Mesendoderm (in vitro differentiated cells): ENCODE measurements around the gene TEF.

Experiments used
- DNase-seq: peaks from one replicate; pipeline ENCODE4 v3.0.0; 2013
- H2AK5ac ChIP-seq: 2 replicates; pipeline ENCODE4 v1.6.1; 2013; ENCODE audit warnings: low read length, inconsistent platforms
- H2BK120ac ChIP-seq: 2 replicates; pipeline ENCODE4 v1.6.1; 2013; ENCODE audit warnings: low read depth, mild to moderate bottlenecking, low read length, moderate library complexity, mixed read lengths
- H2BK15ac ChIP-seq: replicated peaks from 2 replicates; pipeline ENCODE4 v1.6.1; 2013; ENCODE audit warnings: low read depth, mild to moderate bottlenecking, moderate library complexity
- H2BK5ac ChIP-seq: 2 replicates; pipeline ENCODE4 v1.6.1; 2013; ENCODE audit warnings: low read length, inconsistent platforms
- H3K18ac ChIP-seq: 2 replicates; pipeline ENCODE4 v1.6.1; 2013; ENCODE audit warnings: mild to moderate bottlenecking, low read length, mixed read lengths
- H3K23ac ChIP-seq: one replicate; pipeline ENCODE4 v1.6.1; 2013; ENCODE audit warnings: low read length
- H3K27ac ChIP-seq: 2 replicates; pipeline ENCODE4 v1.5.1; 2013; ENCODE audit warnings: low read depth, mild to moderate bottlenecking, inconsistent platforms, low read length, moderate library complexity
- H3K27me3 ChIP-seq: 2 replicates; pipeline ENCODE4 v1.6.1; 2013; ENCODE audit warnings: low read length, control low read depth, mild to moderate bottlenecking, inconsistent platforms; ENCODE audit not compliant: insufficient read depth, poor library complexity
- H3K36me3 ChIP-seq: 2 replicates; pipeline ENCODE4 v1.6.1; 2013; ENCODE audit warnings: low read length, inconsistent platforms; ENCODE audit not compliant: control insufficient read depth, insufficient read depth
- H3K4ac ChIP-seq: one replicate; pipeline ENCODE4 v1.6.1; 2013; ENCODE audit warnings: low read depth, mild to moderate bottlenecking, low read length, moderate library complexity
- H3K4me1 ChIP-seq: 2 replicates; pipeline ENCODE4 v1.6.1; 2013; ENCODE audit warnings: low read depth, low read length, inconsistent platforms; ENCODE audit not compliant: control insufficient read depth
- H3K4me2 ChIP-seq: 2 replicates; pipeline ENCODE4 v1.6.1; 2013; ENCODE audit warnings: low read length
- H3K4me3 ChIP-seq: 2 replicates; pipeline ENCODE4 v1.5.1; 2013; ENCODE audit warnings: mild to moderate bottlenecking, low read length
- H3K56ac ChIP-seq: one replicate; pipeline ENCODE4 v1.6.1; 2013; ENCODE audit warnings: low read length
- H3K79me1 ChIP-seq: 2 replicates; pipeline ENCODE4 v1.6.1; 2013; ENCODE audit warnings: low read length, inconsistent platforms
- H3K79me2 ChIP-seq: 2 replicates; pipeline ENCODE4 v1.6.1; 2013; ENCODE audit warnings: mild to moderate bottlenecking, low read length; ENCODE audit not compliant: control insufficient read depth, insufficient read depth
- H3K9ac ChIP-seq: 2 replicates; pipeline ENCODE4 v1.6.1; 2013; ENCODE audit warnings: low read length, inconsistent platforms
- H4K5ac ChIP-seq: one replicate; pipeline ENCODE4 v1.6.1; 2013; ENCODE audit warnings: low read length
- H4K8ac ChIP-seq: one replicate; pipeline ENCODE4 v1.6.1; 2013; ENCODE audit warnings: low read depth, mild to moderate bottlenecking, control low read depth, low read length, moderate library complexity
- WGBS: extraction: QIAGEN DNeasy Blood & Tissue Kit; methylation state at CpG from one replicate; pipeline ENCODE4 v1.1.7; 2013; ENCODE audit warnings: low lambda C conversion rate, missing lambda C conversion rate; ENCODE audit not compliant: insufficient coverage; ENCODE audit errors: extremely low coverage; 5-methylcytosine and 5-hydroxymethylcytosine counted together

Gene TEF

GRCh38 chr22:41380993-41381328 lies 781 bp upstream of the TEF start:
- DNase-seq, result no peak
- no peak overlapping the region for H2BK5ac ChIP-seq
- H3K9ac ChIP-seq, result peak overlapping the region; percentile 75
- WGBS, result no CpG with 5 or more reads among the region's 22 CpGs
- H3K4ac ChIP-seq, result no peak overlapping the region
- H3K4me1 ChIP-seq, result peaks cover 2% of the 10 kb centered on the region
- peak overlapping the region; percentile 88 for H3K4me2 ChIP-seq
- no peaks in the 10 kb centered on the region for H3K79me1 ChIP-seq
- no peak overlapping the region for H3K23ac ChIP-seq
- no peak overlapping the region for H3K18ac ChIP-seq
- no peak overlapping the region for H4K5ac ChIP-seq
- no peak overlapping the region for H2BK120ac ChIP-seq
- H4K8ac ChIP-seq, result no peak overlapping the region
- H3K27ac ChIP-seq, result no peak overlapping the region
- peak overlapping the region; percentile 87 for H3K56ac ChIP-seq
- H2AK5ac ChIP-seq, result no peak overlapping the region
- no peaks in the 10 kb centered on the region for H3K36me3 ChIP-seq
- no peaks in the 10 kb centered on the region for H3K27me3 ChIP-seq
- H3K79me2 ChIP-seq, result no peaks in the 10 kb centered on the region
- peak overlapping the region; percentile 22 for H3K4me3 ChIP-seq
- no peak overlapping the region for H2BK15ac ChIP-seq

- Histone ChIP-seq H3K79me1 (no peaks in the 10 kb centered on the region), H3K27me3 (no peaks in the 10 kb centered on the region)
- no CpG with 5 or more reads among the region's 35 CpGs for WGBS
Observed at GRCh38 chr22:41382098-41382578, 396 bp downstream of the TEF start.

GRCh38 chr22:41382610-41383009 lies 868 bp downstream of the TEF start:
- H3K36me3 ChIP-seq, result no peaks in the 10 kb centered on the region
- no peaks in the 10 kb centered on the region for H3K27me3 ChIP-seq
- H3K4me2 ChIP-seq, result peak overlapping the region; percentile 73
- H2BK120ac ChIP-seq, result no peak overlapping the region
- no CpG with 5 or more reads among the region's 19 CpGs for WGBS
- no peaks in the 10 kb centered on the region for H3K79me1 ChIP-seq
- H3K4me1 ChIP-seq, result peaks cover 2% of the 10 kb centered on the region
- H3K23ac ChIP-seq, result no peak overlapping the region
- no peak for DNase-seq
- H2BK5ac ChIP-seq, result no peak overlapping the region
- no peak overlapping the region for H4K5ac ChIP-seq
- H2BK15ac ChIP-seq, result no peak overlapping the region
- H3K4me3 ChIP-seq, result no peak overlapping the region
- H2AK5ac ChIP-seq, result no peak overlapping the region
- H3K18ac ChIP-seq, result no peak overlapping the region
- H4K8ac ChIP-seq, result no peak overlapping the region
- H3K79me2 ChIP-seq, result no peaks in the 10 kb centered on the region
- H3K9ac ChIP-seq, result peak overlapping the region; percentile 27
- H3K4ac ChIP-seq, result no peak overlapping the region
- H3K56ac ChIP-seq, result no peak overlapping the region
- H3K27ac ChIP-seq, result no peak overlapping the region

More at GRCh38 chr22:41382098-41382578, 396 bp downstream of the TEF start:
- no peak overlapping the region for H2BK120ac ChIP-seq
- H3K18ac ChIP-seq, result no peak overlapping the region
- no peak overlapping the region for H3K27ac ChIP-seq
- H3K23ac ChIP-seq, result no peak overlapping the region
- H3K56ac ChIP-seq, result no peak overlapping the region
- peak overlapping the region; percentile 39 for H3K4me3 ChIP-seq
- H4K5ac ChIP-seq, result no peak overlapping the region
- no peak overlapping the region for H2BK5ac ChIP-seq
- no peak overlapping the region for H2AK5ac ChIP-seq
- H2BK15ac ChIP-seq, result no peak overlapping the region
- DNase-seq, result no peak
- peak overlapping the region; percentile 73 for H3K4me2 ChIP-seq
- H3K79me2 ChIP-seq, result no peaks in the 10 kb centered on the region
- peaks cover 2% of the 10 kb centered on the region for H3K4me1 ChIP-seq
- no peak overlapping the region for H4K8ac ChIP-seq
- H3K4ac ChIP-seq, result no peak overlapping the region
- H3K36me3 ChIP-seq, result no peaks in the 10 kb centered on the region
- peak overlapping the region; percentile 55 for H3K9ac ChIP-seq

- Histone ChIP-seq H3K27me3 (no peaks in the 10 kb centered on the region), H3K56ac (no peak overlapping the region), H4K8ac (no peak overlapping the region), H3K79me2 (no peaks in the 10 kb centered on the region), H3K4me1 (peaks cover 2% of the 10 kb centered on the region), H2AK5ac (no peak overlapping the region), H3K23ac (no peak overlapping the region), H3K36me3 (no peaks in the 10 kb centered on the region), H2BK120ac (no peak overlapping the region), H3K27ac (no peak overlapping the region), H3K4me2 (no peak overlapping the region), H3K18ac (no peak overlapping the region), H4K5ac (no peak overlapping the region), H3K9ac (no peak overlapping the region), H2BK15ac (no peak overlapping the region), H3K79me1 (no peaks in the 10 kb centered on the region), H3K4me3 (no peak overlapping the region), H3K4ac (no peak overlapping the region), H2BK5ac (no peak overlapping the region)
- no CpG with 5 or more reads among the region's 5 CpGs for WGBS
- DNase-seq, result no peak
Observed at GRCh38 chr22:41383085-41383484, 1.3 kb downstream of the TEF start.

GRCh38 chr22:41384128-41384527 lies 2.4 kb downstream of the TEF start:
- Histone ChIP-seq H3K4me1 (peaks cover 2% of the 10 kb centered on the region), H3K23ac (no peak overlapping the region), H3K9ac (no peak overlapping the region), H3K4ac (no peak overlapping the region), H3K79me1 (no peaks in the 10 kb centered on the region), H3K4me2 (no peak overlapping the region), H3K4me3 (no peak overlapping the region), H2BK5ac (no peak overlapping the region), H4K5ac (no peak overlapping the region), H3K56ac (no peak overlapping the region), H3K18ac (no peak overlapping the region), H2BK120ac (no peak overlapping the region), H3K27ac (no peak overlapping the region), H2AK5ac (no peak overlapping the region), H3K27me3 (no peaks in the 10 kb centered on the region), H4K8ac (no peak overlapping the region), H3K79me2 (no peaks in the 10 kb centered on the region), H3K36me3 (no peaks in the 10 kb centered on the region), H2BK15ac (no peak overlapping the region)
- no peak for DNase-seq

GRCh38 chr22:41387341-41387740 lies 5.6 kb downstream of the TEF start:
- no CpG with 5 or more reads among the region's 7 CpGs for WGBS
- Histone ChIP-seq H3K27ac (no peak overlapping the region), H4K8ac (no peak overlapping the region), H3K4me3 (no peak overlapping the region), H2AK5ac (no peak overlapping the region), H3K56ac (no peak overlapping the region), H3K23ac (no peak overlapping the region), H3K4me1 (no peaks in the 10 kb centered on the region), H2BK5ac (no peak overlapping the region), H3K4ac (no peak overlapping the region), H3K4me2 (no peak overlapping the region), H3K36me3 (no peaks in the 10 kb centered on the region), H3K9ac (no peak overlapping the region), H3K79me2 (no peaks in the 10 kb centered on the region), H2BK120ac (no peak overlapping the region), H4K5ac (no peak overlapping the region), H3K27me3 (no peaks in the 10 kb centered on the region), H3K79me1 (no peaks in the 10 kb centered on the region), H3K18ac (no peak overlapping the region), H2BK15ac (no peak overlapping the region)
- DNase-seq, result no peak
